Astrocyte (in vitro differentiated cells and primary cell): ENCODE data around the gene SIRT2. TPM values are rescaled to one million over a fixed set of nuclear protein-coding genes. Genes with fewer than 3 reads are reported as not detected.

Experiments used
- DNase-seq: peaks from one replicate; pipeline ENCODE4 v3.0.0-alpha.2; 2010; ENCODE audit warnings: low read depth
- FAIRE-seq: peaks from 2 replicates; lab custom pipeline; 2011; peaks lifted over from hg19 to GRCh38; lab: Jason Lieb, UNC
- H2AFZ ChIP-seq: 2 replicates; pipeline ENCODE4 v1.6.0; 2012; ENCODE audit warnings: low read depth, low read length, inconsistent platforms
- H3K27ac ChIP-seq: 2 replicates; pipeline ENCODE4 v1.5.1; 2011; ENCODE audit warnings: low read depth, low read length, inconsistent platforms
- H3K27me3 ChIP-seq: 2 replicates; pipeline ENCODE4 v1.6.0; 2011; ENCODE audit warnings: low read length, inconsistent platforms; ENCODE audit not compliant: insufficient read depth
- H3K36me3 ChIP-seq: 2 replicates; pipeline ENCODE4 v1.5.1; 2011; ENCODE audit warnings: low read length, inconsistent platforms; ENCODE audit not compliant: insufficient read depth
- H3K4me1 ChIP-seq: 2 replicates; pipeline ENCODE4 v1.5.1; 2011; ENCODE audit warnings: low read length, inconsistent platforms; ENCODE audit not compliant: insufficient read depth
- H3K4me2 ChIP-seq: 2 replicates; pipeline ENCODE4 v1.6.0; 2012; ENCODE audit warnings: low read length, inconsistent platforms
- H3K4me3 ChIP-seq: 2 replicates; pipeline ENCODE4 v1.5.1; 2011; ENCODE audit warnings: low read depth, mild to moderate bottlenecking, low read length, inconsistent platforms; ENCODE audit not compliant: insufficient read depth
- H3K79me2 ChIP-seq: 2 replicates; pipeline ENCODE4 v1.6.0; 2012; ENCODE audit warnings: mild to moderate bottlenecking, low read length, inconsistent platforms; ENCODE audit not compliant: insufficient read depth
- H3K9ac ChIP-seq: 2 replicates; pipeline ENCODE4 v1.6.0; 2012; ENCODE audit warnings: mild to moderate bottlenecking, low read length, inconsistent platforms
- H3K9me3 ChIP-seq: 2 replicates; pipeline ENCODE4 v1.5.1; 2012; ENCODE audit warnings: low read depth, mild to moderate bottlenecking, low read length, inconsistent platforms; ENCODE audit not compliant: insufficient read depth
- H4K20me1 ChIP-seq: 2 replicates; pipeline ENCODE4 v1.6.0; 2012; ENCODE audit warnings: low read length, inconsistent platforms; ENCODE audit not compliant: insufficient read depth
- H3K27ac Mint-ChIP-seq: one replicate; pipeline ENCODE4 v1.8.0; 2021; ENCODE audit warnings: mild to moderate bottlenecking, mixed read lengths; ENCODE audit not compliant: unreplicated experiment
- H3K27me3 Mint-ChIP-seq: one replicate; pipeline ENCODE4 v1.8.0; 2021; ENCODE audit warnings: low read depth, mixed read lengths; ENCODE audit not compliant: unreplicated experiment
- H3K36me3 Mint-ChIP-seq: one replicate; pipeline ENCODE4 v1.8.0; 2021; ENCODE audit warnings: low read depth, mixed read lengths; ENCODE audit not compliant: unreplicated experiment
- H3K4me1 Mint-ChIP-seq: one replicate; pipeline ENCODE4 v1.8.0; 2021; ENCODE audit warnings: low read depth, mixed read lengths; ENCODE audit not compliant: unreplicated experiment
- H3K4me3 Mint-ChIP-seq: one replicate; pipeline ENCODE4 v1.8.0; 2021; ENCODE audit warnings: mild to moderate bottlenecking, moderate library complexity, mixed read lengths; ENCODE audit not compliant: unreplicated experiment
- H3K9me3 Mint-ChIP-seq: one replicate; pipeline ENCODE4 v1.8.0; 2021; ENCODE audit warnings: mild to moderate bottlenecking, mixed read lengths; ENCODE audit not compliant: unreplicated experiment
- EZH2 ChIP-seq: IDR thresholded peaks from 2 replicates; pipeline ENCODE4 v1.6.1; 2012; ENCODE audit warnings: mild to moderate bottlenecking, low read length, inconsistent platforms; ENCODE audit not compliant: insufficient read depth
- total RNA-seq: library from RNA; stranded (reverse); gene quantifications from 2 replicates; pipeline ENCODE4 v1.2.1, GENCODE V29; 2021
- TF ChIP-seq, protein P1 (sequence below): IDR thresholded peaks from 2 replicates; pipeline ENCODE4 v1.5.1; 2011; ENCODE audit warnings: low read depth, mild to moderate bottlenecking, inconsistent platforms, low read length, moderate library complexity; ENCODE audit not compliant: insufficient read depth

Gene SIRT2
- total RNA-seq, 1 donor from 2014 or later = 35.7 TPM

GRCh38 chr19:38845374-38846024 is 53.9 kb downstream of the SIRT2 start:
- no peaks in the 10 kb centered on the region for H3K27me3 Mint-ChIP-seq
- no peaks in the 10 kb centered on the region for H3K27me3 ChIP-seq
- peaks cover 17% of the 10 kb centered on the region for H3K4me1 Mint-ChIP-seq
- no peak for FAIRE-seq
- H3K27ac Mint-ChIP-seq = no peak overlapping the region
- H3K4me3 Mint-ChIP-seq = no peak overlapping the region
- H2AFZ ChIP-seq = no peak overlapping the region
- H3K9me3 ChIP-seq = no peaks in the 10 kb centered on the region
- H3K36me3 Mint-ChIP-seq = peaks cover 30% of the 10 kb centered on the region
- H3K4me3 ChIP-seq = no peak overlapping the region
- H3K4me1 ChIP-seq = peaks cover 12% of the 10 kb centered on the region
- TF ChIP-seq, protein P1, sequence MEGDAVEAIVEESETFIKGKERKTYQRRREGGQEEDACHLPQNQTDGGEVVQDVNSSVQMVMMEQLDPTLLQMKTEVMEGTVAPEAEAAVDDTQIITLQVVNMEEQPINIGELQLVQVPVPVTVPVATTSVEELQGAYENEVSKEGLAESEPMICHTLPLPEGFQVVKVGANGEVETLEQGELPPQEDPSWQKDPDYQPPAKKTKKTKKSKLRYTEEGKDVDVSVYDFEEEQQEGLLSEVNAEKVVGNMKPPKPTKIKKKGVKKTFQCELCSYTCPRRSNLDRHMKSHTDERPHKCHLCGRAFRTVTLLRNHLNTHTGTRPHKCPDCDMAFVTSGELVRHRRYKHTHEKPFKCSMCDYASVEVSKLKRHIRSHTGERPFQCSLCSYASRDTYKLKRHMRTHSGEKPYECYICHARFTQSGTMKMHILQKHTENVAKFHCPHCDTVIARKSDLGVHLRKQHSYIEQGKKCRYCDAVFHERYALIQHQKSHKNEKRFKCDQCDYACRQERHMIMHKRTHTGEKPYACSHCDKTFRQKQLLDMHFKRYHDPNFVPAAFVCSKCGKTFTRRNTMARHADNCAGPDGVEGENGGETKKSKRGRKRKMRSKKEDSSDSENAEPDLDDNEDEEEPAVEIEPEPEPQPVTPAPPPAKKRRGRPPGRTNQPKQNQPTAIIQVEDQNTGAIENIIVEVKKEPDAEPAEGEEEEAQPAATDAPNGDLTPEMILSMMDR = no peak
- TF ChIP-seq EZH2 = no peak
- H3K4me2 ChIP-seq = no peak overlapping the region
- no peaks in the 10 kb centered on the region for H3K9me3 Mint-ChIP-seq
- H3K9ac ChIP-seq = no peak overlapping the region
- peaks cover 61% of the 10 kb centered on the region for H3K36me3 ChIP-seq
- H3K27ac ChIP-seq = no peak overlapping the region
- H4K20me1 ChIP-seq = peaks cover 85% of the 10 kb centered on the region
- peaks cover 87% of the 10 kb centered on the region for H3K79me2 ChIP-seq
- DNase-seq = no peak

DNA sequence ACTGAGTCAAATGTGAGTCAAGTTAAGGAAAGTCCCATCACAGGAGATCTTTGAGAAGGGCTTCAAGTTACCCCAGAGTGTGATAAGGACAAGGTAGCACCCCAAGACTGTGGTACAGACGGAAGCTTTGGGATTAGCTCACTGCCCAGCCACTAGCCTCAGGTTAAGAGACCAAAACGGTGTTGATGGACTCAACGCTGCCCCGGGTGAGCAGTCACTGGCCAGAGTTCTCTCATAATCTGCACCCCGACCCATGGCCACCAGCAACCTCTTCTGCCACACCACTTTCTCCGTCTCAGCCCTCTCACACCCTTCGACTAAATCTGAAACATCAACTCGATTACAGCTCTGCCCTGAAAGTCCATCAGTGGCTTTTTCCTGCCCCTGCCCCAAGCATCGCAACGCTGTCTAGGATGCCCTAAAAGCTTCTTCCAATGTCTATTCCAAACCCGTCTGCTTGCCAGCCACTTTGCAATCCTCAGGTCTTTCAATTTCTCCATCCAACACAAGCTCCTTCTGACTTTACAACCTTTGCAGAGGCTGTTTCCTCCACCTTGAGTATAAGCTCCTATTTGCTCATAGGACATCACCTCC is 55.2 kb downstream of the SIRT2 start:
- Histone ChIP-seq H2AFZ (no peak overlapping the region), H3K9me3 (no peaks in the 10 kb centered on the region), H3K27ac (no peak overlapping the region), H3K36me3 (peaks cover 71% of the 10 kb centered on the region), H3K9ac (no peak overlapping the region), H3K27me3 (no peaks in the 10 kb centered on the region), H3K4me2 (no peak overlapping the region), H4K20me1 (peaks cover 96% of the 10 kb centered on the region), H3K4me1 (peaks cover 12% of the 10 kb centered on the region), H3K79me2 (peaks cover 90% of the 10 kb centered on the region), H3K4me3 (no peak overlapping the region)
- Mint-ChIP-seq H3K4me3 (no peak overlapping the region), H3K4me1 (peaks cover 17% of the 10 kb centered on the region), H3K27ac (peak overlapping the region; percentile 28), H3K9me3 (no peaks in the 10 kb centered on the region), H3K27me3 (no peaks in the 10 kb centered on the region), H3K36me3 (peaks cover 30% of the 10 kb centered on the region)
- DNase-seq (no peak), FAIRE-seq (no peak)
- TF ChIP-seq, protein P1 = no peak
- TF ChIP-seq EZH2 = no peak
